ENCODE results near the gene RNF169. TPM values are rescaled to one million over a fixed set of nuclear protein-coding genes. Genes with fewer than 3 reads are reported as not detected.

The RNF169 gene
- polyA plus RNA-seq, 2 of the 4 experiments (the other 2 are of a cell fraction): 6.3 to 11.1 TPM

DNA sequence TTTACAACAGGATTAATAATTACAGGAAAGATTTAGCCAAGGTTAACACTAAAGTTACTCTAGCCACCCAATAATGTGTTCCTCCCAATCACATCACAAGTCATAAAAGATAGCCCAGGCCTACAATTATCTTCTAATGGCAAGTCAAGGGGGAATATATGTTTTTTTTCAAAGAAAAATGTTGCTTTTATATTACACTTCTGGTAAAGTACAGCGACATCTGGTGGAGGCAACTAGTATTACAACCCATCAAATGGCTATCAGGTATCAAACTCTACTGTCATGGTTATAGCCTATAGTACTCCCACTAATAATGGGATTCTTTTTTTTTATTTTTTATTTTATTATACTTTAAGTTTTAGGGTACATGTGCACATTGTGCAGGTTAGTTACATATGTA lies 128.5 kb downstream of the RNF169 start:
- ATAC-seq: no peak
- TF ChIP-seq CTCF (IDR thresholded peaks at IDR 0.05) (peak; percentile 34), HOXB5 (CRISPR knock-in tag; IDR thresholded peaks at IDR 0.05) (no peak), EHMT2 (IDR thresholded peaks at IDR 0.05; ENCODE audit: low read depth) (no peak), ATOH8 (CRISPR knock-in tag; IDR thresholded peaks at IDR 0.05; ENCODE audit: low read depth) (no peak)
- TF ChIP-seq, protein P1, sequence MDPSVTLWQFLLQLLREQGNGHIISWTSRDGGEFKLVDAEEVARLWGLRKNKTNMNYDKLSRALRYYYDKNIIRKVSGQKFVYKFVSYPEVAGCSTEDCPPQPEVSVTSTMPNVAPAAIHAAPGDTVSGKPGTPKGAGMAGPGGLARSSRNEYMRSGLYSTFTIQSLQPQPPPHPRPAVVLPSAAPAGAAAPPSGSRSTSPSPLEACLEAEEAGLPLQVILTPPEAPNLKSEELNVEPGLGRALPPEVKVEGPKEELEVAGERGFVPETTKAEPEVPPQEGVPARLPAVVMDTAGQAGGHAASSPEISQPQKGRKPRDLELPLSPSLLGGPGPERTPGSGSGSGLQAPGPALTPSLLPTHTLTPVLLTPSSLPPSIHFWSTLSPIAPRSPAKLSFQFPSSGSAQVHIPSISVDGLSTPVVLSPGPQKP (IDR thresholded peaks at IDR 0.05; ENCODE audit: low read depth, low read length): no peak
- peak in 1 of 2 experiments; percentile 61 for DNase-seq (ENCODE audit: low read depth in 1 of 2, low spot score in 1 of 2)
- Histone ChIP-seq H3K9me3 (peaks cover 11% of the 10 kb centered on the region), H3K4me3 (no peak overlapping the region), H3K4me1 (no peaks in the 10 kb centered on the region), H3K4me2 (no peak overlapping the region), H3K27ac (no peak overlapping the region)
- no peak for FAIRE-seq
- POLR2A ChIA-PET: no interaction called here
- CTCF ChIA-PET: no interaction called here
- 78% methylated on average over 1 of the region's 1 CpG for WGBS (ENCODE audit: missing lambda C conversion rate)

Small RNA genes lying within 50 kb of the gene (small RNA-seq; reads per million reads assigned to genes)
- 0 reads per million in 6 experiments for gene MIR4696
- gene RN7SL239P: 0 to 0.08 (median 0) reads per million in 6 experiments

Other genes with a start within 250 kb of the RNF169 start
- gene POLD3, start 156.3 kb upstream of the RNF169 start, polyA plus RNA-seq (2011; rRNA removed): 36.3 and 37.9 TPM in 2 replicates
- gene POLD3, start 156.3 kb upstream of the RNF169 start, polyA plus RNA-seq (2017; fragmentation: RNase III; extraction: RNeasy Plus Mini Kit Qiagen cat#74134 plus additional on column Dnase treatment): 20.7 to 22.1 TPM (median 21.7 TPM) in 3 replicates
- gene CHRDL2, start 17.4 kb upstream of the RNF169 start, polyA plus RNA-seq (2011; rRNA removed): 1.8 and 2.3 TPM in 2 replicates
- gene CHRDL2, start 17.4 kb upstream of the RNF169 start, polyA plus RNA-seq (2017; fragmentation: RNase III; extraction: RNeasy Plus Mini Kit Qiagen cat#74134 plus additional on column Dnase treatment): 2.6 to 5.8 TPM (median 5.4 TPM) in 3 replicates
- 10.6 and 12.7 TPM in 2 replicates for gene XRRA1, start 200.2 kb downstream of the RNF169 start, polyA plus RNA-seq (2011; rRNA removed)
- 5.1 to 6.6 TPM (median 6.1 TPM) in 3 replicates for gene XRRA1, start 200.2 kb downstream of the RNF169 start, polyA plus RNA-seq (2017; fragmentation: RNase III; extraction: RNeasy Plus Mini Kit Qiagen cat#74134 plus additional on column Dnase treatment)
- gene SPCS2, start 200.4 kb downstream of the RNF169 start, polyA plus RNA-seq (2011; rRNA removed): 204 and 391 TPM in 2 replicates
- gene SPCS2, start 200.4 kb downstream of the RNF169 start, polyA plus RNA-seq (2017; fragmentation: RNase III; extraction: RNeasy Plus Mini Kit Qiagen cat#74134 plus additional on column Dnase treatment): 233 to 315 TPM (median 269 TPM) in 3 replicates
- 5.5 and 6.2 TPM in 2 replicates for gene NEU3, start 240.1 kb downstream of the RNF169 start, polyA plus RNA-seq (2011; rRNA removed)
- gene NEU3, start 240.1 kb downstream of the RNF169 start, polyA plus RNA-seq (2017; fragmentation: RNase III; extraction: RNeasy Plus Mini Kit Qiagen cat#74134 plus additional on column Dnase treatment): 3.5 to 4.4 TPM (median 4.0 TPM) in 3 replicates